DMS153 (cell line): ENCODE measurements around the gene PSD4.

Source experiments
- DNase-seq: peaks from one replicate; lab custom pipeline; 2025; lab: John Stamatoyannopoulos, UW

Gene PSD4

GRCh38 chr2:113142290-113142689 lies 31.5 kb upstream of the PSD4 start:
- no peak for DNase-seq

- no peak for DNase-seq
Observed at GRCh38 chr2:113144259-113144658, 29.5 kb upstream of the PSD4 start.

GRCh38 chr2:113148606-113149552 lies 24.9 kb upstream of the PSD4 start:
- no peak for DNase-seq

- DNase-seq = no peak
Observed at GRCh38 chr2:113149553-113150257, 24.1 kb upstream of the PSD4 start.

GRCh38 chr2:113150258-113150601 lies 23.5 kb upstream of the PSD4 start:
- DNase-seq = no peak

GRCh38 chr2:113155331-113155730 lies 18.4 kb upstream of the PSD4 start:
- no peak for DNase-seq

GRCh38 chr2:113156278-113157117 lies 17.3 kb upstream of the PSD4 start:
- peak; percentile 71 for DNase-seq

GRCh38 chr2:113157118-113157896 lies 16.5 kb upstream of the PSD4 start:
- DNase-seq = peak; percentile 11

- no peak for DNase-seq
Observed at GRCh38 chr2:113157897-113158753, 15.6 kb upstream of the PSD4 start.

- no peak for DNase-seq
Observed at GRCh38 chr2:113158884-113159553, 14.8 kb upstream of the PSD4 start.

GRCh38 chr2:113160248-113160647 lies 13.5 kb upstream of the PSD4 start:
- no peak for DNase-seq

GRCh38 chr2:113160962-113161361 lies 12.8 kb upstream of the PSD4 start:
- DNase-seq = no peak

- DNase-seq = no peak
Observed at GRCh38 chr2:113162173-113162572, 11.6 kb upstream of the PSD4 start.

- no peak for DNase-seq
Observed at GRCh38 chr2:113162869-113163268, 10.9 kb upstream of the PSD4 start.

GRCh38 chr2:113164215-113164929 lies 9.4 kb upstream of the PSD4 start:
- DNase-seq = no peak

- DNase-seq = peak; percentile 85
Observed at GRCh38 chr2:113164930-113165585, 8.7 kb upstream of the PSD4 start.

- DNase-seq = no peak
Observed at GRCh38 chr2:113166187-113166645, 7.6 kb upstream of the PSD4 start.

- DNase-seq = peak; percentile 89
Observed at GRCh38 chr2:113167115-113167932, 6.4 kb upstream of the PSD4 start.
